ENCODE results near the gene MDP1. TPM values are rescaled to one million over a fixed set of nuclear protein-coding genes. Genes with fewer than 3 reads are reported as not detected.
A peak's percentile ranks its signal among the peaks of the same experiment; 100 is the strongest.
"Not testable (repeated sequence)": the region's sequence is repeated elsewhere in the genome, so short reads cannot be mapped to it uniquely, and the experiment has no call there.

The MDP1 gene
- total RNA-seq, 4 donors from 2014 or later, result 6.7 to 19.2 (median 13.9) TPM

GRCh38 chr14:24247422-24247821 is 31.6 kb upstream of the MDP1 start:
- intact Hi-C loops (cut with DNase I; ENCODE audit: low total_unique reads) (no loop called here), in situ Hi-C loops (cut with MboI; ENCODE audit: low sequenced_read_pairs in 4 of 4) (loop anchor here in 3 of 4 donors (10.0 to 25.0 kb wide), 3 partner anchors 47 to 190 kb away; partner anchors contain the start of genes CBLN3 (in 1 of the 3), CIDEB (in 1 of the 3), DHRS1 (in 1 of the 3) and KHNYN (in 1 of the 3))
- no peak for ATAC-seq
- Histone ChIP-seq H3K9me3 (no peaks in the 10 kb centered on the region), H3K36me3 (no peaks in the 10 kb centered on the region), H3K27me3 (no peaks in the 10 kb centered on the region), H3K4me1 (peaks cover 0 to 6% of the 10 kb centered on the region in 2 donors), H3K27ac (no peak overlapping the region), H3K4me3 (no peak overlapping the region)
- no peak for DNase-seq
- TF ChIP-seq, protein P1, sequence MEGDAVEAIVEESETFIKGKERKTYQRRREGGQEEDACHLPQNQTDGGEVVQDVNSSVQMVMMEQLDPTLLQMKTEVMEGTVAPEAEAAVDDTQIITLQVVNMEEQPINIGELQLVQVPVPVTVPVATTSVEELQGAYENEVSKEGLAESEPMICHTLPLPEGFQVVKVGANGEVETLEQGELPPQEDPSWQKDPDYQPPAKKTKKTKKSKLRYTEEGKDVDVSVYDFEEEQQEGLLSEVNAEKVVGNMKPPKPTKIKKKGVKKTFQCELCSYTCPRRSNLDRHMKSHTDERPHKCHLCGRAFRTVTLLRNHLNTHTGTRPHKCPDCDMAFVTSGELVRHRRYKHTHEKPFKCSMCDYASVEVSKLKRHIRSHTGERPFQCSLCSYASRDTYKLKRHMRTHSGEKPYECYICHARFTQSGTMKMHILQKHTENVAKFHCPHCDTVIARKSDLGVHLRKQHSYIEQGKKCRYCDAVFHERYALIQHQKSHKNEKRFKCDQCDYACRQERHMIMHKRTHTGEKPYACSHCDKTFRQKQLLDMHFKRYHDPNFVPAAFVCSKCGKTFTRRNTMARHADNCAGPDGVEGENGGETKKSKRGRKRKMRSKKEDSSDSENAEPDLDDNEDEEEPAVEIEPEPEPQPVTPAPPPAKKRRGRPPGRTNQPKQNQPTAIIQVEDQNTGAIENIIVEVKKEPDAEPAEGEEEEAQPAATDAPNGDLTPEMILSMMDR (IDR thresholded peaks at IDR 0.05 in 4 of 5, conservative IDR thresholded peaks at IDR 0.05 in 1 of 5), result no peak
- no peak for TF ChIP-seq POLR2A (IDR thresholded peaks at IDR 0.05)

- no peak for DNase-seq
- no peak for ATAC-seq
- in situ Hi-C loops (cut with MboI; ENCODE audit: low sequenced_read_pairs in 4 of 4) (loop anchor here in 3 of 4 donors (10.0 to 25.0 kb wide), 3 partner anchors 48 to 191 kb away; partner anchors contain the start of genes CBLN3 (in 1 of the 3), CIDEB (in 1 of the 3), DHRS1 (in 1 of the 3) and KHNYN (in 1 of the 3)), intact Hi-C loops (cut with DNase I; ENCODE audit: low total_unique reads) (no loop called here)
- H3K27ac ChIP-seq, result no peak overlapping the region
- H3K9me3 ChIP-seq, result no peaks in the 10 kb centered on the region
- peaks cover 0 to 6% of the 10 kb centered on the region in 2 donors for H3K4me1 ChIP-seq
- no peaks in the 10 kb centered on the region for H3K27me3 ChIP-seq
- no peak for TF ChIP-seq POLR2A (IDR thresholded peaks at IDR 0.05)
- TF ChIP-seq, protein P1 (IDR thresholded peaks at IDR 0.05 in 4 of 5, conservative IDR thresholded peaks at IDR 0.05 in 1 of 5), result no peak
- H3K4me3 ChIP-seq, result no peak overlapping the region
- H3K36me3 ChIP-seq, result no peaks in the 10 kb centered on the region
Measured at GRCh38 chr14:24246765-24247212, 30.9 kb upstream of the MDP1 start.

GRCh38 chr14:24245350-24245749 is 29.5 kb upstream of the MDP1 start:
- DNase-seq, ATAC-seq: not testable (repeated sequence)

DNA sequence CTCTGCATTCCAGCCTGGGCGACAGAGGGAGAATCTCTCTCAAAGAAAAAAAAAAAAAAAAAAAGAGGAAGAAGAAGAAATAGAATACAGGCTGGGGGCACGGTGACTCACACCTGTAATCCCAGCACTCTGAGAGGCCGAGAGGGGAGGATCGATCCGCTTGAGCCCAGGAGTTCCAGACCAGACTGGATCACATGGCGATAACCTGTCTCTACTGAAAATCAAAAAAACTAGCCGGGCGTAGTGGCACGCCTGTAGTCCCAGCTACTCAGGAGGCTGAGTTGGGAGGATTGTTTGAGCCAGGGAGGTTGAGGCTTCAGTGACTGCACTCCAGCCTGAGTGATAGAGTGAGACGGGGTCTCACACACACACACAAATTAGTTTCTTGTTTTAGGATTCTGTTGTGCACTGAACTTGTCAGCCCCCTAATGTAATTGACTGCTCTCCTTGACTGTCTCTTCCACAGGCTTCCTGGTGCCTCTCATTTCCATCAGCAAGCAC is 27.5 kb upstream of the MDP1 start:
- Histone ChIP-seq H3K36me3 (peaks cover 0 to 28% of the 10 kb centered on the region in 2 donors), H3K4me3 (peak overlapping the region; percentile 71 to 85 (median 82)), H3K27me3 (no peaks in the 10 kb centered on the region), H3K27ac (peak overlapping the region; percentile 91 to 95 (median 94)), H3K9me3 (no peaks in the 10 kb centered on the region), H3K4me1 (peaks cover 23 to 28% of the 10 kb centered on the region in 2 donors)
- in situ Hi-C loops (cut with MboI; ENCODE audit: low sequenced_read_pairs in 4 of 4) (loop anchor here (5.0 to 25.0 kb wide), 4 partner anchors 51 to 194 kb away; partner anchors contain the start of genes DHRS1 (in 3 of the 4), NOP9 (in 3 of the 4), CBLN3 (in 1 of the 4) and CIDEB (in 1 of the 4)), intact Hi-C loops (cut with DNase I; ENCODE audit: low total_unique reads) (loop anchor here (2.0 kb wide), 3 partner anchors 49 to 187 kb away; partner anchors contain the start of genes LTB4R, LTB4R2 and TM9SF1)
- no peak for TF ChIP-seq POLR2A (IDR thresholded peaks at IDR 0.05)
- TF ChIP-seq, protein P1 (IDR thresholded peaks at IDR 0.05 in 4 of 5, conservative IDR thresholded peaks at IDR 0.05 in 1 of 5), result no peak
- DNase-seq (no peak), ATAC-seq (no peak)

More at GRCh38 chr14:24245350-24245749, 29.5 kb upstream of the MDP1 start:
- H3K27me3 ChIP-seq; H3K9me3 ChIP-seq; intact Hi-C loops (cut with DNase I; ENCODE audit: low total_unique reads); H3K4me3 ChIP-seq; H3K36me3 ChIP-seq; H3K27ac ChIP-seq: not testable (repeated sequence)
- in situ Hi-C loops (cut with MboI; ENCODE audit: low sequenced_read_pairs in 4 of 4), result loop anchor here in 3 of 4 donors (10.0 to 25.0 kb wide), 3 partner anchors 49 to 192 kb away; partner anchors contain the start of genes CBLN3 (in 1 of the 3), CIDEB (in 1 of the 3), DHRS1 (in 1 of the 3) and KHNYN (in 1 of the 3)
- peaks cover 14 to 20% of the 10 kb centered on the region in 2 donors for H3K4me1 ChIP-seq

All from gastrocnemius medialis (tissue), 4 donors.